Fibroblast of the aortic adventitia (primary cell): ENCODE results near the gene RAB9B. TPM values are rescaled to one million over a fixed set of nuclear protein-coding genes. Genes with fewer than 3 reads are reported as not detected.

Source experiments
- DNase-seq: peaks from one replicate; pipeline ENCODE4 v3.0.0-alpha.2; 2010; ENCODE audit warnings: low read depth
- H3K4me3 ChIP-seq: 2 replicates; pipeline ENCODE4 v1.5.1; 2011; ENCODE audit warnings: low read depth, mild to moderate bottlenecking, control low read depth, low read length, moderate library complexity
- total RNA-seq: library from RNA; depleted of rRNA; stranded (reverse); fragments of >200 nt; gene quantifications from 2 replicates; pipeline ENCODE4 v1.2.3, GENCODE V29; 2012; ENCODE audit warnings: low replicate concordance
- TF ChIP-seq, protein P1 (sequence below): IDR thresholded peaks from 2 replicates; pipeline ENCODE4 v1.5.1; 2011; ENCODE audit warnings: mild to moderate bottlenecking, low read length, control low read depth, inconsistent platforms; ENCODE audit not compliant: insufficient read depth

The RAB9B gene, protein sequence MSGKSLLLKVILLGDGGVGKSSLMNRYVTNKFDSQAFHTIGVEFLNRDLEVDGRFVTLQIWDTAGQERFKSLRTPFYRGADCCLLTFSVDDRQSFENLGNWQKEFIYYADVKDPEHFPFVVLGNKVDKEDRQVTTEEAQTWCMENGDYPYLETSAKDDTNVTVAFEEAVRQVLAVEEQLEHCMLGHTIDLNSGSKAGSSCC
- 1.9 and 2.6 TPM in 2 replicates for total RNA-seq

DNA sequence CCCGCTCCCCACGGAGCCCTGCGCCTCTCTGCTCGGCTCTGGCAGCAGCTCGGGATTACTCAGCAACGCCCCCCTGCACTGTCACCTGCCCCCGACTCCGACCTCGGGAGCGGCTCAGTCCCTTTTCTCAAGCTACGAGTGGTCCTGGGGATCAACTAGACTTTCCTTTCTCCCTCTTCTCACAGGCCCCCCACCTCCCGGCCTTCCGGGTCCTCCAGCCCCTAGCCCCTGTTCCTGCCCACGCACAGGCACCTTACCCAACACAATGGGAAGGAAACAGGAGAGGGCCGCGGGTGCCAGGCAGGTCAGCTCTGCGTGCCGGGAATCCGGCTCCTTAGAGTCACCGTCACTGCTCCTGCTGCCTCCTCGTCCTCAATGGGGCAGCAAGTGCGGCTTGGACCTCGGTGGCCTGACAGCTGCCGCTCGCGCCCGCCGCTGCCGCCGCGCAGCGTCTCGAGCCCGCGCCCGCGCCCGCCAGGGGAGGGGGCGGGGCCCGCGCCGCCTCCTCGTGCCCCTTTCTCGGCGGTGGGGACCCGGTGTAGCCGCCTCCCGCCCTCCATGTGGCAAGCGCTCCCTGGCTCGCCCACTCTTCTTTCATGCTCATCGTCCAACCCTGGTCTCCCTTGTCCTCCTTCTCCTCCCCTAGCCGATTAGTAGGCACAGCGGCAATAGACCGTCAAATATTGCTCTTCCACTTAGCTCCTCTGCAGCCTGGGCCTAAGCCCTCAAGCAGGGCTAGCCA is at the start of gene RAB9B:
Gene RAB9B (minus strand): TSS at position 455 of the 742 bp plus-strand sequence. CDS start 6,473 bp downstream, outside the sequence.
- TF ChIP-seq, protein P1, sequence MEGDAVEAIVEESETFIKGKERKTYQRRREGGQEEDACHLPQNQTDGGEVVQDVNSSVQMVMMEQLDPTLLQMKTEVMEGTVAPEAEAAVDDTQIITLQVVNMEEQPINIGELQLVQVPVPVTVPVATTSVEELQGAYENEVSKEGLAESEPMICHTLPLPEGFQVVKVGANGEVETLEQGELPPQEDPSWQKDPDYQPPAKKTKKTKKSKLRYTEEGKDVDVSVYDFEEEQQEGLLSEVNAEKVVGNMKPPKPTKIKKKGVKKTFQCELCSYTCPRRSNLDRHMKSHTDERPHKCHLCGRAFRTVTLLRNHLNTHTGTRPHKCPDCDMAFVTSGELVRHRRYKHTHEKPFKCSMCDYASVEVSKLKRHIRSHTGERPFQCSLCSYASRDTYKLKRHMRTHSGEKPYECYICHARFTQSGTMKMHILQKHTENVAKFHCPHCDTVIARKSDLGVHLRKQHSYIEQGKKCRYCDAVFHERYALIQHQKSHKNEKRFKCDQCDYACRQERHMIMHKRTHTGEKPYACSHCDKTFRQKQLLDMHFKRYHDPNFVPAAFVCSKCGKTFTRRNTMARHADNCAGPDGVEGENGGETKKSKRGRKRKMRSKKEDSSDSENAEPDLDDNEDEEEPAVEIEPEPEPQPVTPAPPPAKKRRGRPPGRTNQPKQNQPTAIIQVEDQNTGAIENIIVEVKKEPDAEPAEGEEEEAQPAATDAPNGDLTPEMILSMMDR, result no peak
- no peak for DNase-seq
- peak within 1 kb of the TSS; percentile 63 for H3K4me3 ChIP-seq

DNA sequence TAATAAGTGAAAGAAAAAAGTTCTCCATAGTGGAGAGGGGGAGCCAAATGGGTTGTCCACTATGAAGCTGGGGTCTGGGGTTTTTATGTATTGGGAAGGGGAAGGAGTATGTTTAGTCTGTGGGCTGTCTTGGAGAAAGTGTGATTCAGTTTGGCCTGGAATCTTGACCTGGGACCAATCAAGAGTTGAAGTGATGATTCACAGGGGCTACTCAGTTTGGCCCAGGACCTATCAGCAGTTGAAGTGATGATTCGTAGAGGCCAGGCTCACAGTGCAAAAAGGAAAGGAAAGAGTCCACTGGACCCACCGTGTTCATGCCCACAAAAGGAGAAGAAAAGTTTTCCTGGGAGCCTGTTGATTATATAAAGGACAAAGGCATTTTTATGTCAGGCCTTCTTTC is 47.3 kb upstream of the RAB9B start:
- DNase-seq, result peak; percentile 36
- TF ChIP-seq, protein P1, result no peak
- no peak overlapping the region for H3K4me3 ChIP-seq

DNA sequence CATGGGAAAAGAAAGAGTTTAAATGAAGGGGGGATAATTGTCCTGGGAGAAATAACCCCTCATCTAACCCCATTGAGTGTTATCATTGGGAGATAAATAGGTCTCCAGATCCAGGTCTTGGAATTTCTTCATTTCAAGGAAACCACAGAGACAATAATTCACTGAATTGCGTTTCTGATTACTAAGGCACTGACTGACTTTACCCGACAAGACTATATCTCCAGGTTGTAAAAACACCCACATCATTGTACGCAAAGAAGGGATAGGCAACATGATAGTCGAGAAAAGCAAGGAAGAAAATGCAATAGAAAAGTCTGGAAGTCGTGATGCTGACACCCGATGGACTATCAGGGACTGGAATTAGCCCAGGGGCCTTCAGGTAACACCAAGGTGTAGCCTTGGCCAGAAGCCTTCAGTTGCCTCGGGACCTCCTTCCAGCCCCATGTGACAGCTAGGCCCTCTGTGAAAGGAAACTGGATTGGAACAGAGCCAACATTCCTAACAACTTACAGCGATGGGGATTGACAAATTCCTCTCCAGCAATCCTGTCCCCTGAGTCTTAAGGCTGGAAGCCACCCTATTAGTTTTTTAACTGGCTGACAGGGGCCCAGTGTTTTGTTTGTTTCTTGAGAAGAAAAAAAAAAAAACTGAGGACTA is 46.5 kb upstream of the RAB9B start:
- DNase-seq, result peak; percentile 70
- no peak overlapping the region for H3K4me3 ChIP-seq
- TF ChIP-seq, protein P1, result no peak

DNA sequence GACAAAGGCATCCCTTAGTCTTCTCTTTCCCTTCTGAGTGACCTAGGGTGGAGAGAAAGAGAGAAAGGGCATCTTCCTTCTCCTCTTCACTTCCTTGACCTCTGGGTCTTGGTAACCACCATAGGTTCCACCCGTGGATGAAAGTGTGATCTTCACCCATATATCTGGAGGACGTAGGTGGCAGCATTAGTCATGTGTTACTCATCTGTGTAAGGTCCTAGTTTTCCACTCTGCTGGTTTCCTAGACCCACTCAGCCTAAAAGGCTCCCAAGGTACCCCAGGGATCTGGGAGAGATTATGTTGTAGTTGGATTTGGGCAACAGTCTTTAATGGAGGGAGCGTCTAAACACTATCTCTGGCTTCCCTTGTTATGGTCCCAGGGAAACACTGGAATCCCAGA is 45.5 kb upstream of the RAB9B start:
- H3K4me3 ChIP-seq, result no peak overlapping the region
- TF ChIP-seq, protein P1, result no peak
- DNase-seq, result no peak

DNA sequence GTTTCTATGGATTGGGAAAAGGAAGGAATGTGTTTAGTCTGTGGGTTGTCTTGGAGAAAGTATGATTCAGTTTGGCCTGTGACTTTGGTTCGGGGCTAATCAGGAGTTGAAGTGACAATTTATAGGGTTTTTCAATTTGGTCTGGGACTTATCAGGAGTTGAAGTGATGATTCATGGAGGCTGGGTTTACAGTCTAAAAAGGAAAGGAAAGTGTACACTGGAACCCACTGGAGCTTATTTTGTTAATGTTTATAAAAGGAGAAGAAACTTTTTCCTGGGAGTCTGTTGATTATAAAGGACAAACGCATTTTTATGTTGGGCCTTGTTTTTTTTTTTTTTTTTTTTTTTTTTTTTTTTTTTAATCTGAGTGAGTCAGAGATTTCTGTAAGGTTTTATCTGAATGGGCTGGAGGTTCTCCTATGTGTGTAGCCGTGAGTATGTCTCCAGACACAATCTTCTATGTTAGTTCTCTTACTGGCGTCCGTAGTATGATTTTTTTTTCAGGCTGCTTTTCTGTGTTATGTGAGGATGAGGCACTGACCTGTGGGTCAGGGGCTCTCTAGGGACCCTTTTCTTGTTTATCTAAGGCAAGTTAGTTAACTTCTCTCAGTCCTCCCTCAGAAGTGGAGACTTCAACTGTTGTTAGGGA is 33.0 kb upstream of the RAB9B start:
- TF ChIP-seq, protein P1, result no peak
- DNase-seq, result peak; percentile 68
- no peak overlapping the region for H3K4me3 ChIP-seq

DNA sequence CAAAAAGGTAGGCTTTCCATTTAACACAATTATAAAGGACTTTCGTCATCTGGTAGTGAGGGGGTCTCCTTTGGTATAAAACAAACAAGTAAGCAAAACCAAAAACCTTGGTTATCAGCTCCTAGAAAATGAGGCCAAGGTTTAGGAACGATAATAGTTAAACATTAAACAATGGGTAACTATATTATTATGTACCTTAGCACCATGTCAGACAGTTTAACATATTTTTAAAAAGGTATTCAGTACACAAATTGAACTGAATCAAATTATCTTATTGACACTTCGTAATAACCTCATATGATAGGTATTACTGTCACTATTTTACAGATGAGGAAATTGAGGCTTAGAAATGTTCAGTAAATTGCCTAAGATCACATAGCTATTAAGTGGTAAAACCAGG is 32.1 kb upstream of the RAB9B start:
- DNase-seq, result no peak
- TF ChIP-seq, protein P1, result no peak
- no peak overlapping the region for H3K4me3 ChIP-seq
